OCI-LY1 (cell line): ENCODE results near the gene LIAS.

Source experiments
- EZH2 ChIP-seq: fragments of 200-600 bp; sonication (generic), shearing (Covaris generic); IDR thresholded peaks from 2 replicates; pipeline ENCODE4 v1.8.0; 2017; ENCODE audit warnings: borderline replicate concordance, mixed run types, mild to moderate bottlenecking, antibody characterized with exemption, low read length, moderate library complexity, mixed read lengths
- TF ChIP-seq, protein P1 (sequence below): fragments of 200-600 bp; sonication (generic), shearing (Covaris generic); IDR thresholded peaks from 2 replicates; pipeline ENCODE4 v1.5.1; 2017; ENCODE audit warnings: mild to moderate bottlenecking, antibody characterized with exemption, low read length, moderate library complexity, mixed read lengths

DNA sequence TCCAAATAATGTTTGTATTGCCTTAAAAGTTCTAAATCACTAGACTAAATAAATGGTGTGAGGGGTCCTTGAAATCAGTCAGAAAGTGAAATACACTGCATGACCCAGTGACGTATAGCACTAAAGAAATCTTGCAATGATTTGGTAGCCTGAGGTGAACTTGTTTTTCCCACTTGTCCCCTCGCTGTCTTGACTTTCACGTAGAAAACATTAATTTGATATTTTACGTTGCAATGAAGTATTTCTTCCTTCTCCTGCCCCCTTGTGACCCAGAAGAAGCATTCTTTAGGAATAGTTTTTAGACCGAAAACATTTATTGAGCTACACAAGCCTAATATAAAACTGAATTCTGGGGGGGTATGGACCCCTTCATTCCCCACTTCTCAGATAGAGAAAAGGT lies 48.4 kb upstream of the LIAS start:
- TF ChIP-seq, protein P1, sequence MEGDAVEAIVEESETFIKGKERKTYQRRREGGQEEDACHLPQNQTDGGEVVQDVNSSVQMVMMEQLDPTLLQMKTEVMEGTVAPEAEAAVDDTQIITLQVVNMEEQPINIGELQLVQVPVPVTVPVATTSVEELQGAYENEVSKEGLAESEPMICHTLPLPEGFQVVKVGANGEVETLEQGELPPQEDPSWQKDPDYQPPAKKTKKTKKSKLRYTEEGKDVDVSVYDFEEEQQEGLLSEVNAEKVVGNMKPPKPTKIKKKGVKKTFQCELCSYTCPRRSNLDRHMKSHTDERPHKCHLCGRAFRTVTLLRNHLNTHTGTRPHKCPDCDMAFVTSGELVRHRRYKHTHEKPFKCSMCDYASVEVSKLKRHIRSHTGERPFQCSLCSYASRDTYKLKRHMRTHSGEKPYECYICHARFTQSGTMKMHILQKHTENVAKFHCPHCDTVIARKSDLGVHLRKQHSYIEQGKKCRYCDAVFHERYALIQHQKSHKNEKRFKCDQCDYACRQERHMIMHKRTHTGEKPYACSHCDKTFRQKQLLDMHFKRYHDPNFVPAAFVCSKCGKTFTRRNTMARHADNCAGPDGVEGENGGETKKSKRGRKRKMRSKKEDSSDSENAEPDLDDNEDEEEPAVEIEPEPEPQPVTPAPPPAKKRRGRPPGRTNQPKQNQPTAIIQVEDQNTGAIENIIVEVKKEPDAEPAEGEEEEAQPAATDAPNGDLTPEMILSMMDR = peak; percentile 43; the same call in 1 of the 2 replicates
- no peak for TF ChIP-seq EZH2
